ENCODE results near the gene BCL2A1.
"Not testable (repeated sequence)": the region's sequence is repeated elsewhere in the genome, so short reads cannot be mapped to it uniquely, and the experiment has no call there.

DNA sequence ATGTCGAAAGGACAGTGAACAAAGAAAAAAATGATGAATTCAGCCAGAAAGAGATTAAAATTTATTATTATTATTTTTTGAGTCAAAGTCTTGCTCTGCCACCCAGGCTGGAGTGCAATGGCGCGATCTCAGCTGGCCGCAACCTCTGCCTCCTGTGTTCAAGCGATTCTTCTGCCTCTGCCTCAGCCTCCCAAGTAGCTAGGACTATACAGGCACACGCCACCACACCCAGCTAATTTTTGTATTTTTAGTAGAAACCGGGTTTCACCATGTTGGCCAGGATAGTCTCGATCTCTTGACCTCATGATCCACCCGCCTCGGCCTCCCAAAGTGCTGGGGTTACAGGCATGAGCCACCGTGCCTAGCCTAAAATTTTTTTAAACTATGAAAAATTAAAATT is 8.1 kb downstream of the BCL2A1 start:
- TF ChIP-seq, protein P1, sequence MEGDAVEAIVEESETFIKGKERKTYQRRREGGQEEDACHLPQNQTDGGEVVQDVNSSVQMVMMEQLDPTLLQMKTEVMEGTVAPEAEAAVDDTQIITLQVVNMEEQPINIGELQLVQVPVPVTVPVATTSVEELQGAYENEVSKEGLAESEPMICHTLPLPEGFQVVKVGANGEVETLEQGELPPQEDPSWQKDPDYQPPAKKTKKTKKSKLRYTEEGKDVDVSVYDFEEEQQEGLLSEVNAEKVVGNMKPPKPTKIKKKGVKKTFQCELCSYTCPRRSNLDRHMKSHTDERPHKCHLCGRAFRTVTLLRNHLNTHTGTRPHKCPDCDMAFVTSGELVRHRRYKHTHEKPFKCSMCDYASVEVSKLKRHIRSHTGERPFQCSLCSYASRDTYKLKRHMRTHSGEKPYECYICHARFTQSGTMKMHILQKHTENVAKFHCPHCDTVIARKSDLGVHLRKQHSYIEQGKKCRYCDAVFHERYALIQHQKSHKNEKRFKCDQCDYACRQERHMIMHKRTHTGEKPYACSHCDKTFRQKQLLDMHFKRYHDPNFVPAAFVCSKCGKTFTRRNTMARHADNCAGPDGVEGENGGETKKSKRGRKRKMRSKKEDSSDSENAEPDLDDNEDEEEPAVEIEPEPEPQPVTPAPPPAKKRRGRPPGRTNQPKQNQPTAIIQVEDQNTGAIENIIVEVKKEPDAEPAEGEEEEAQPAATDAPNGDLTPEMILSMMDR (IDR thresholded peaks at IDR 0.05; ENCODE audit: low read depth, low read length, missing input control): not testable (repeated sequence)
- TF ChIP-seq YY1 (IDR thresholded peaks at IDR 0.05); TAF1 (conservative IDR thresholded peaks at IDR 0.05): not testable (repeated sequence)

All from liver (tissue), 3 donors.